Uterus (tissue), 2 donors: ENCODE data around the gene FBP1.

Source experiments
- CTCF ChIP-seq, 4 experiments: fragments of 200-600 bp in 2 of 4; fragments of 450-650 bp in 2 of 4; sonication (generic) in 2 of 4; IDR thresholded peaks; one replicate each; pipeline ENCODE4 v1.5.1; 2016 to 2019; ENCODE audit warnings: antibody characterized with exemption in 4 of 4, mild to moderate bottlenecking in 2 of 4, moderate library complexity in 1 of 4
- POLR2A ChIP-seq, 2 donors: fragments of 450-650 bp; IDR thresholded peaks; one replicate each; pipeline ENCODE4 v1.6.1; 2016; ENCODE audit warnings: antibody characterized with exemption in 2 of 2, mild to moderate bottlenecking in 1 of 2, moderate library complexity in 1 of 2

- TF ChIP-seq CTCF (IDR thresholded peaks at IDR 0.05) (no peak), POLR2A (IDR thresholded peaks at IDR 0.05) (no peak)
Measured at GRCh38 chr9:94675008-94675881, 35.9 kb upstream of the FBP1 start.
